ENCODE measurements around the gene DNAJB7.
"Not testable (repeated sequence)": the region's sequence is repeated elsewhere in the genome, so short reads cannot be mapped to it uniquely, and the experiment has no call there.

Gene DNAJB7

DNA sequence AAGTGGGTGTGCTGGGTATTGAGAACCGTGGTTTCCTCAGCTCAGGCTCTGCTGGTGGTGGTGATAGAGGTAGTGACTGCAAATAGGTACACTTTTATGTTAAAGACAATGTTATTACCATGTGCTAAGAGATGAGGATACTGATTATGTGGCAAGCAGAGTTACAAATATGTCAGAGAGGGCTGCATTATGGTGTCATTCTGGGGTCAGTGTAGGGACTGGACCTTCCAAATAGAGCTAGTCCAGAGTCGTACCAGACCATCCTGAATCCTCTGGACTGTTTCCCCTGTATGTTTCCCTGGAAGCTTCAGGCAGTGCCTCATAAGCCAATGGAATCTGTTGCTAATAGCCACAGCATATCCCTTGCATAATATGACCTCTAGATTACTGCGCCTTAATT, at the start of gene DNAJB7:
DNAJB7 (minus strand) TSS at position 101 of the 400 bp plus-strand sequence. CDS start 119 bp downstream, outside the sequence.
- DNase-seq: no peak

- DNase-seq: no peak
Measured at GRCh38 chr22:40908895-40909294, 47.0 kb upstream of the DNAJB7 start.

GRCh38 chr22:40904101-40904500, 42.2 kb upstream of the DNAJB7 start:
- no peak for DNase-seq

- no peak for DNase-seq
Measured at GRCh38 chr22:40898850-40899357, 37.0 kb upstream of the DNAJB7 start.

DNA sequence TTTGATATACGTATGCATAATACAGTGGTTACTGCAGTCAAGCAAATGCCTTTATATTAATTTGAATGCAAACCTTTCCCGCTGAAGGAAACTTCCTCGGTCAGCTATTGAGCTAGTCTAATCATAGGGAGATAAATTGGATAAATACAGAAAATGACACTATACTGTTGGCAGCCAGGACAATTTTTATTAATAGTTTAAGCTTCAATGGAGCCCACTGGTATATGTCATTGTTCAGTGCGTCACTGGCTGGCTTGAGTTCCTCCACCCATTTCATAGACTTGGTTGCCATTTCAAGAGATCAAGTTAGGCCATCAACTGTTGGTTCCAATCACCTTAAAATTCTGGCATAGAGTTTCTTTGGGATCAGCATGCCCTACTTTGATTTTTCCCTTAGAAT, 32.5 kb upstream of the DNAJB7 start:
- no peak for DNase-seq

GRCh38 chr22:40890881-40891280, 29.0 kb upstream of the DNAJB7 start:
- no peak for DNase-seq

- no peak for DNase-seq
Measured at GRCh38 chr22:40889116-40889515, 27.2 kb upstream of the DNAJB7 start.

DNA sequence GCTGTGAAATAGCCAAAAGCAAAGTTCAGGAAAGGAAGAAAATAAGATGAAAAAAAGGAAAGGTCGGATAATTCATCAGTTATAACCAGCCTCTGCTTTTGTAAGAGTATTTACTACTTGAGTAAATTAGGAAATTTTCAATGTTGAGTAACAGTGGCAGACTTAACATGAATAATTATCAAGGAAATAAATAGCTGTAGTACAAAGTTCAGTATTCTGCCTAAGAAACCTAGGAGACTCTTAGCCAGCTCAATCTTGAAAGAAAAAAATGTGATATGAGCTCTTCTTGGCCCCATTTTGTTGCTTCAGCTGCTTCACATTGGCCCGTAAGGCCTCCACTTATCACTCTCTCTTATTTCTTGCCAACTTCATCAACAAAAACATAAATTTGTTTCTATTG, 17.0 kb upstream of the DNAJB7 start:
- DNase-seq: no peak

GRCh38 chr22:40877488-40877887, 15.6 kb upstream of the DNAJB7 start:
- no peak for DNase-seq

GRCh38 chr22:40876907-40877306, 15.0 kb upstream of the DNAJB7 start:
- DNase-seq: no peak

DNA sequence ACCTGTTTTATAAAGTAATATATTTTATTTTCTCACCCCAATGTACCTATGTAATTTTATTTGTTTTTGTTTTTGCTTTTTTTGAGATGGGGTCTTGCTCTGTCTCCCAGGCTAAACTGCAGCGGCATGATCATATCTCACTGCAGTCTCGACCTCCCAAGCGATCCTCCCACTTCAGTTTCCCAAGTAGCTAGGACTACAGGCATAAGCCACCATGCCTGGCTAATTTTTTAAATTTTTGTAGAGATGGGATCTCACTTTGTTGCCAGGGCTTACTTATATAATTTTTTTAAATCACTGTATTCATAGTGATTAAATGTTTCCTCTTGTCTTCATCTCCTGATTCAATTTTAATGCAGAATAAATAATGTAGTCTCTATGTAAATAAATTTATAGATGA, 13.2 kb upstream of the DNAJB7 start:
- DNase-seq: no peak

DNA sequence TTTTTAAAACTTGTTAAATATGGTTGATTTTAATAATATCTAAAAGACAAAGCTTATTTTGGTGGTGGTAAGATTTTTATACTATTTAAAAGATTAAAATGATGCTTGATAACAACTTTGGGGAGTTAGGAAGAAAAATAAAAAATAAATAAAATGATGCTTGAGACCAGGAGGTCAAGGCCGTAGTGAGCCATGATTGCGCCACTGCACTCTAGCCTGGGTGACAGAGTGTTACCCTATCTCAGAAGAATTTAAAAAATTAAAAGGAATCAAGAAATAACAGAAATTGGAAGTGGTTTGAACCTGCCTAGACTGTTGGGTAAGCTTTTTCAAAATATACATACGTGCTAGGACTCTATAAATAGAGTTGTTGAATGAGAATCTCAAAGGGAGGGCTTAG, 12.1 kb upstream of the DNAJB7 start:
- DNase-seq: no peak

DNA sequence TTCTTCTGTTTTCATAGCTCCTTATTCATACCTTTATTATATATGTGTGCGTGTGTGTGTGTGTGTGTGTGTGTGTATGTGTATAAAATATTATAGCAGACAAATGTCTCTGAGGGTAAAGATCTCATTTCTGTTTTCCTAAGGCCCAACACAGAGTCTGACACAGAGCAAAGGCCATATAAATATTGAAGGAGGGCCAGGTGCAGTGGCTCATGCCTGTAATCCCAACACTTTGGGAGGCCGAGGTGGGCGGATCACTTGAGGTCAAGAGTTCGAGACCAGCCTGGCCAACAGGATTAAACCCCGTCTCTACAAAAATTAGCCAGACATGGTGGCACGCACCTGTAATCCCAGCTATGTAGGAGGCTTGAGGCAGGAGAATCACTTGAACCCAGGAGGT, 6.5 kb upstream of the DNAJB7 start:
- not testable (repeated sequence) for DNase-seq

- no peak for DNase-seq
Measured at GRCh38 chr22:40867109-40867508, 5.2 kb upstream of the DNAJB7 start.

DNA sequence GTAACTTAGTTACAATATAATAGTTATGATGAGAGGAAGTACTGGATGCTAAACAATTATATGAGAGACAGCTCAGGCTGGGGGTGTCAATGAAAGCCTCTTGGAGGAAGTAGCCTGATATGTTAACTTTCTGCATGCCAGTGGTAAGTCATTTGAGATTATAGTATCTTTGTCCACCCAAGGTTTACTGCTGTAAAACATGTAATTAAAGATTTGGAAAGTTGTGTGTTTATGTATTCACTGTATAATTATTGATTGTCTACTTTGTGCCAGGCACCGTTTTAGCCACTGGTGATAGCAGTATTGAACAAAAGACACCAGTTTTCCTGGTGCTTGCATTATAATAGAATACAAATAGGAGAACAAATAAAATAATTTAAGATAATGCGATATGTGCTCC, 624 bp upstream of the DNAJB7 start:
- DNase-seq: no peak

- DNase-seq: no peak
Measured at GRCh38 chr22:40857309-40857855, 4.5 kb downstream of the DNAJB7 start.

DNA sequence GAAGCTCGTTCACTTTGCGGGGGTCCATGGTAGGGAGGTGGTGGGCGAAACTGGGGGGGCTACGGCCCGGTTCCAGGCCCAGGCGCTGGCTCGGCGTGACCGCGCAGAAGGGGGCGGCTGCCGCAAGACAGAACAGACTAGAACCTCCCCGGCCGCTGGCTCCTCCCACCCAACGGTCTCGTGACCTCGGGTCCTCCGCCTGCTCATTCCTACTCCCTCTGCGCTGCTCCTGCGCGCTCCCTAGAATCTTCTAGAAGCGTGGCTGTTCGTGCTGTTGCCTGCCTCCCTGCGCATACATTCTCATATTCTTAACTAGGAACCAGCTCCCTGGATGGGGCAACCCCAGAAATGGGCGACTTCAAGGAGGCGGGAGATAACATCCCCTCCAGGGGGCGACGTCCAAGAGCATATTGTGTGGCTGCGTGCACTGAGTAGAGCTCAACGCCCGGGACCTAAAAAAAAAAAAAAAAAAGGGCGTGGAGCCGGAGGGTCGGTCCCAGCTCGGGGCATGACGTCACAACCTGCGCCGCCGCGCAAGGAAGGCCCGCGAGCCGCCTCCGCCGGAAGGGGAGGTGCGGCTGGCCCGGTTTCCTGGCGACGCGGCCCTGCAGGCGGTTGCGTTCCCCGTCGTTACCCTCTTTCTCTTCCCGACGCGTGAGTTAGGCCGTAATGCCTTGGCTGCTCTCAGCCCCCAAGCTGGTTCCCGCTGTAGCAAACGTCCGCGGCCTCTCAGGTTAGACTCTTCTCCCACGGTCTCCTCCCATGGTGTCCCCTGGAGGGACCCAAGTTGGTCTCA, 5.2 kb downstream of the DNAJB7 start, which contains the start of the genes ST13 and XPNPEP3:
ST13 (minus strand) TSS at position 127 of the 796 bp plus-strand sequence; CDS start at position 28, 99 bp downstream.
XPNPEP3 (plus strand) TSS at position 636 of the 796 bp plus-strand sequence; CDS start at position 670, 34 bp downstream.
- DNase-seq: peak; percentile 92 to 97 (median 94)

- peak in 1 of 4 experiments; percentile 30 for DNase-seq
Measured at GRCh38 chr22:40855979-40856512, 5.9 kb downstream of the DNAJB7 start.

GRCh38 chr22:40855071-40855978, 6.6 kb downstream of the DNAJB7 start:
- DNase-seq: no peak

- no peak for DNase-seq
Measured at GRCh38 chr22:40853961-40854360, 8.0 kb downstream of the DNAJB7 start.

DNA sequence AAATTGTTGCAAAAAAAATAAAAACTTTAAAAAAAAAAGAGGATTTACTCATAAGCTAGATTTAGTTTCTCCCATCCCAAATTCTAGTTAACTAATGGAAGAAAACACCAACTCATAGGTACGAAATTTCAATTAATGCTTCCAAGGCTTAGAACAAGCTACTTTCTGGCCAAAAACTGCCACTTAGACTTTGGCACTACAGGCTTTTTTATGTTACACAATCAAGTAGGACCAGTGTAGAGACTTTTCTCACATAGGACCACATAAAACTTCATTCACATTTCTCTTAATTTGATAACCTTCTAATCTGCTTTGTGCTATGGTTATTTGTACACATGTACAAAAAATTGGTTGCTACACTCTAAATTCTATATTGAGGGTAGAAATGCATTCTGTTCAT, 8.6 kb downstream of the DNAJB7 start:
- no peak for DNase-seq

GRCh38 chr22:40845816-40846215, 16.1 kb downstream of the DNAJB7 start:
- DNase-seq: not testable (repeated sequence)

DNA sequence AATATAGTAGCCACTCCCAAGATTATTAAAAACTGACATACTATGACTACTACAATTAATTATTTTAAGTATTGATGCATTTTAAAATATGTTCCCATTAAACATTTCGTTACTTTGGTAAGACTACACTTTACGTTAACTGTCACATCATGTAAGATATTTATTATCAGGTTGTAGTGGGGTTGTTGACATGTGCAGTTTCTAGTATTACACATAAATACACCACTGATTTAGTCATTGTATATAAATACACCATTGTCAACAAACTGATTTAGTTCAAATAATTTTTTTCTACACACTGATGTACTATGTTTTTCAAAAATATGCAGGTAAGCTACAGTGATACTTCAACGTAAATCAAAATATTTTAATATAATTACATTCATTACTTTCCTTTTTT, 17.0 kb downstream of the DNAJB7 start:
- no peak for DNase-seq

Data from activated CD4-positive, CD25-positive, alpha-beta regulatory T cell (primary cell).